ENCODE results near the gene USP31. TPM values are rescaled to one million over a fixed set of nuclear protein-coding genes. Genes with fewer than 3 reads are reported as not detected.
A peak's percentile ranks its signal among the peaks of the same experiment; 100 is the strongest.

USP31 gene
- total RNA-seq, 1 donor from 2014 or later, result 11.8 TPM

DNA sequence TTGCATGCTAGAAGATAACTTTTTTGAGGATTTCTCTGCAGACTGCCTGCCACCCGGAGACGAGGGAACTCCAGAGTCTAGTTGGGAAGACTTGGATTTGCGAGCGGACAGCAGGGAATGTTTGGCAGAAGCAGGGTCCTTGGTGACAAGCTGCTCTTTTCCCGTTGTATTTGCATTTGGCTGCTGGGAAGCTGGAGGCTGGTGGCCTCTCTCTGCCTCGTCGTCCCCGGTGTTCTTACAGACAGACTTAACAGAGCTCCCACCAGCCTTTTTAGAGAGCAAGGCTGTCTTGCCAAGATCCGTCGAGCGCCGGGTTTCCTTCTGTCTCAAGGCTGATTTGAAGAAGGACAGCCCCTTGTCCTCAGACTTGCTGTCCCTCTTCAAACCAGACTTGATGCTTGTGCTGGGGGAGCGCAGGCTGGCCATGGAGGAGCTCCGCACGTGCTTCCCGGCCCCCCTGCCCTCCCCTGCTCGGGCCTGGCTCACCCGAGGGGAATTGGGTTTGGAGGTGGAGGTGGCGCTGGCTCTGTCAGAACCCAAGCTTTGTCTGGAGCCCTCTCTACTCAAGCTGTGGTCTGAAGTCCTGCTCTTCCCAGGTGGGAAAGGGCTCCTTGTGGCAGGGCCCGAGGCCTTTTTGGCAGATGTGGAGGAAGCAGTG is 81.0 kb downstream of the USP31 start:
- TF ChIP-seq, protein P1, sequence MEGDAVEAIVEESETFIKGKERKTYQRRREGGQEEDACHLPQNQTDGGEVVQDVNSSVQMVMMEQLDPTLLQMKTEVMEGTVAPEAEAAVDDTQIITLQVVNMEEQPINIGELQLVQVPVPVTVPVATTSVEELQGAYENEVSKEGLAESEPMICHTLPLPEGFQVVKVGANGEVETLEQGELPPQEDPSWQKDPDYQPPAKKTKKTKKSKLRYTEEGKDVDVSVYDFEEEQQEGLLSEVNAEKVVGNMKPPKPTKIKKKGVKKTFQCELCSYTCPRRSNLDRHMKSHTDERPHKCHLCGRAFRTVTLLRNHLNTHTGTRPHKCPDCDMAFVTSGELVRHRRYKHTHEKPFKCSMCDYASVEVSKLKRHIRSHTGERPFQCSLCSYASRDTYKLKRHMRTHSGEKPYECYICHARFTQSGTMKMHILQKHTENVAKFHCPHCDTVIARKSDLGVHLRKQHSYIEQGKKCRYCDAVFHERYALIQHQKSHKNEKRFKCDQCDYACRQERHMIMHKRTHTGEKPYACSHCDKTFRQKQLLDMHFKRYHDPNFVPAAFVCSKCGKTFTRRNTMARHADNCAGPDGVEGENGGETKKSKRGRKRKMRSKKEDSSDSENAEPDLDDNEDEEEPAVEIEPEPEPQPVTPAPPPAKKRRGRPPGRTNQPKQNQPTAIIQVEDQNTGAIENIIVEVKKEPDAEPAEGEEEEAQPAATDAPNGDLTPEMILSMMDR (conservative IDR thresholded peaks at IDR 0.05; ENCODE audit: low read depth, low read length), result no peak
- no peak for DNase-seq (ENCODE audit: low read depth)
- no peak overlapping the region for H3K4me3 ChIP-seq (ENCODE audit: low read depth, low read length)

DNA sequence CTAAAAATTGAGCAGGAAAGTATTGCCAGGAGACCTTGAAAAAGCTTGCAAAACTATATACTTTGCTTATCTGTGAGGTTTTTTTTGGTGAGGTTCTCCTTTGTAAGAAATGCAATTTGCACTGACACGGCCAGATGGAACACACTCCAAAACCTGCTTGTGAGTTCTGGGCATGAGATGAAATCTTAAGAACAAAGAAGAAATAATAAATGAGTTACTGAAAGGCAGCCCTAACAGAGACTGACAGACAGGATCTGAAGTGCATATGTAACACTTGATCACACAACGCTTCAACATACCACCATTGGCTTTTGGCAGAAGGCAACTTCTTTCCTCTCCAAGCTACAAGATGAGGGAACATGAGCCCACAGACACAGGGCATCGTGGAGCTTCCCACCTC is 82.6 kb downstream of the USP31 start:
- no peak for DNase-seq (ENCODE audit: low read depth)
- TF ChIP-seq, protein P1 (conservative IDR thresholded peaks at IDR 0.05; ENCODE audit: low read depth, low read length), result no peak
- no peak overlapping the region for H3K4me3 ChIP-seq (ENCODE audit: low read depth, low read length)

DNA sequence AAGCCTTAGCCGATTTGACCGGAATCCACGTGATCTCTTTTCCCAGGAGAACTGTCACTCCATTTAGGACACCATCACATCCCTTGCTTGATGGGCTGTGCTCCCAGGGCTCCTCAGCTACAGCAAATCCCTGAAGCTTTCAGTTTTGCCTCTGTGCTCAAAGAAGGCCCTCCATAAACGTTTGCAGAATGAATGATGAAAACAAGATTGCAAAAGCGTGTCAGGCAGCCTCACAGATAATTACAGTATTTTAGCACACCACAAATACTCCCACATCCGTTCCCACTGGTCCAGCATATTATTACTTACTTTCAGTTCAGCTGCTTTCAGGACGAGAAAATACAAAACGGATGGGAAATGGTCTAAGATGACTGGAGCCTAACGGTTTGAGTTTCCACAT is 84.6 kb downstream of the USP31 start:
- no peak for DNase-seq (ENCODE audit: low read depth)
- TF ChIP-seq, protein P1 (conservative IDR thresholded peaks at IDR 0.05; ENCODE audit: low read depth, low read length), result no peak
- H3K4me3 ChIP-seq (ENCODE audit: low read depth, low read length), result no peak overlapping the region

DNA sequence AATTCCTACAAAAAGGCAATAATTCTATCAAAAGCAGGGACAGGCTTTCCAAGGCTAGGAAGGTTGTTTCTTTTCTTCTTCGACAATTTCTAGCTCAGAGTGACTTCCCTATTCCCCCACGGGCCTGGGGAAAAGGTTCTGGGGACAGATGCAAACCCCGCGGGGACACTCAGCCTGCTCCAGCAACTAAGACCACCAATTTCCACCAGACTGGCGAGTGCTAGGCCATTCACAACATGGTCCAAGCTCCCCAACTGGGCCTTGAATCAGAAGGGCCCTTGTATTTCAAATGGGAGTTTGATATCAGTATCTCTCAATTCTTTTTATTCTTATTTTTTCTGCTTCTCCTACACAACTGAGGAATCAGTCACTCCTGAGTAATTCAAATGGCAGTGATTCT is 86.7 kb downstream of the USP31 start:
- DNase-seq (ENCODE audit: low read depth), result no peak
- no peak overlapping the region for H3K4me3 ChIP-seq (ENCODE audit: low read depth, low read length)
- TF ChIP-seq, protein P1 (conservative IDR thresholded peaks at IDR 0.05; ENCODE audit: low read depth, low read length), result no peak

DNA sequence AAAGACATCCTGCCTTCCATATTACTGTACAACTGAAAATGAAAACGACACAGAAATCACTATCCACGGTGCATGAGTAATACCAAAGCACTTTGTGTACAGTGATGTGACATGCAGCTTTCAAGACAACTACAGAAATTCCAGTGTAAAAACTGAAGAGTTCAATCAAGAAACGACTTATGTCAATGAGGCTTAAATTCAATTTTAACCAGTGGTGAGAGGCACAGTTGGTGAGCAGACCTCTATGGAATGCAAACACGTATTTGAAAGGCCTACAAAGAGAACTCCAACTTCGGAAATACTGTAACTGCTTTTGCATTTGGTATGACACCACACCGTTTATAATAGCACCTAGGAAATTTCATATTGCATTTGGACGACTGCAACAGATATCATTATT is 87.6 kb downstream of the USP31 start:
- DNase-seq (ENCODE audit: low read depth), result no peak
- TF ChIP-seq, protein P1 (conservative IDR thresholded peaks at IDR 0.05; ENCODE audit: low read depth, low read length), result no peak
- H3K4me3 ChIP-seq (ENCODE audit: low read depth, low read length), result no peak overlapping the region

DNA sequence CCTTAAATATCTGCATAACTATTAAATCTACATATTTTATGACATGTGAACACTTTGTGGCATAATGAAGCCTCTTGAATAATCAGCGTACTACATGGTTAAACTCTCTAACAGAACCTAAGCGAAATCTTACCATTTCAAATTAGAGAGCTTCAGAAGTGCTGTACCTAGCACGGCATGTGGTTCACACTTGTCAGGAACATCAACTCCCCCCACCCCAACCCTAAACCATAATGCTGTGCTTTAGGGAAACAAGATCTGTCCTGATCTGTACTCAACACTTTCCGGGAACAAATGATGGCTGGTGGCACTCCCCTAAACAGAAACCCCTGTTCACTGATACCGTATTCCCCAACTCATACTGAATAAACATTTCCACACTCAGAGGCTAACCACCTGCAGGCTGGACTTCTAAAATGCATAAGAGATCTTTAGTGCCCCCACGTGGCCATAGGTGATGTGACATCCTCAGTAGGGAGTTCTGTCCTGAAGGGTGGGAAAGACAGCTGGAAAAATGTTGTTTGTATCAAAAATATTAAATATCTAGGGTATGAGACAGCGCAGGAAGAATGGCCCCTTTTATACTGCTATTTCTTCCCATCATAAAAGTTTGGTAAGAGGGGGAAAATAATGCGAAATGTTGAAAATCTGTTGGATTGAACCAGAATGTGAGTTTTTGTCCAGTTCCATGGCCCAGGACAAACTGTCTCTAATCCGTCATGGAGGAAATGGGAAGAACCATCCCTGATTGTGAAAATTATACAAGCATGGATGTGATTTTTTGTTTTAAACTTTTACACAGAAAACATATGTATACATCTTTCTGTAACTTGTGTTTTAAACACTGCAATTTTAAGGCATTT is 88.6 kb downstream of the USP31 start:
- TF ChIP-seq, protein P1 (conservative IDR thresholded peaks at IDR 0.05; ENCODE audit: low read depth, low read length), result peak; percentile 90

More for the DNA sequence above, 88.6 kb downstream of the USP31 start:
- no peak overlapping the region for H3K4me3 ChIP-seq (ENCODE audit: low read depth, low read length)
- peak; percentile 22 for DNase-seq (ENCODE audit: low read depth)
